Ureter (tissue), 1 donor: ENCODE measurements around the gene ILF3. TPM values are rescaled to one million over a fixed set of nuclear protein-coding genes. Genes with fewer than 3 reads are reported as not detected.
A peak's percentile ranks its signal among the peaks of the same experiment; 100 is the strongest.

Experiments
- DNase-seq: peaks from one replicate; pipeline ENCODE4 v3.0.0-alpha.2; 2020; ENCODE audit warnings: low spot score
- total RNA-seq: library from RNA; stranded (reverse); gene quantifications from one replicate; pipeline ENCODE4 v1.2.4, GENCODE V29; 2023
- donor health status: DM: yes; HTN: yes; CAD: no.

The ILF3 gene
- total RNA-seq: 331 TPM

DNA sequence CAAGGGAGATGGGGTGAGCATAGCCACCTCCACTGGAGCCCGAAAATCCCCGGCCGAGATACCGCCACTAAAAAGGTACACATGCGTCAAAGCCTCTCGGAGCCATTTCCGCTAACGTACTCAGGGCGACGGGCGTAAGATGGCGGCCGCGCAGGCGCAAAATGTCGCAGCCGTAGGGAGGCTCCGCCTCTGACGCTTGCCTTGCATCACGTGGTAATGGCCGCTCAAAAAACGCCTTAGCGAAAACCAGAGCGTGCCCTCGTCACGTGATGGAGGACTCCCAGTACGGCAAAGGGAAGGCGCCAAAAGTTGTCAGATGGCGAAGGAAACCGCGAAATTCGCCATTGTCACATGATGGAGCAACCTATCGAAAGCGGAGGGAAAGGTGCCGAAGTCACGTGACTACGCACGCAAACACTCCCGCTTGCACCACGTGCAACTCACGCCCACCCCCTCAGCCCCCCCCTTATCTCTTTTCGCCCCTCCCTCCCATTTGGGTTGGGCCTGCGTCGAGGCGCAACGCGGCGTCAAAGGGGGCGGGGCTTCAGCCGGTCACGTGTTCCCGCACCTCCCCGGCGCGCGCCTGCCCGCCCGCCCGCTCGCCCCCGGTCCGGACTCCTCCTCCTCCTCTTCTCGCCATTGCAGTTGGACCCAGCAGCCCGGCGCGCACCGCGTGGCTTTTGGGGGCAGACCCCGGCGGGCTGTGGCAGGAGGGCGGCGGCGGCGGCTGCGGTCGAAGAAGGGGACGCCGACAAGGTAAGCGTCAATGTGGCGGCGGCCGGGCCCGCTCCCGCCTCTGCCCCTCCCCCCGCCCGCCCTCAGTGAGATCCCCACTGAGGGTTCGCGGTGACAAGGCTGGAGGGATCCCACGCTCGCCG lies at the start of gene ILF3:
Gene ILF3 (plus strand): TSS at position 615 of the 878 bp plus-strand sequence. CDS start 16,260 bp downstream, outside the sequence.
- peak; percentile 100 for DNase-seq

DNA sequence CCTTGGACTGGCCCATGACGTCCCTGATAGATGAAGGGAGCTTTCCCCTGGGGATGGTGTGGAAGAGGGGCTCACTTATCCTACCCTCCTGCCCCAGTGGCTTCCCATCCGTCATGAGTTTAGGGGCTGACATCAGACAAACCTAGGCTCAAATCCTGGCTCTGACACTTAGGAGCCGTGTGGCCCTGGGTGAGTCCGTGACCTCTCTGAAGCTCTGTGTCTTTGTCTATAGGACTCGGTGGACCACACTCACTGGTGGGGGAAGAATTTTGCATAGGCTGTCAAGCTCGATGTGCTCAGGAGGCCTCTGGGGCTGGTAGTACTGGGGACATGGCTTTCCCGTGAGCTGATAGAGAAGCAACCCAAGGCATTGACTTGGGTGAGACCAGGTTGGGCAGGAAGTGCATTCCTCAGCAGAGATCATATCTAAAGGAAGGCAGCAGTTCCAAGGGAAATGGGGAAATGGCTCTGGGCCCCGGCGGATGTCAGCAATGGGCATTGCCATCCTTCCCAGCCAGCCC lies 49.6 kb upstream of the ILF3 start:
- DNase-seq: peak; percentile 60

DNA sequence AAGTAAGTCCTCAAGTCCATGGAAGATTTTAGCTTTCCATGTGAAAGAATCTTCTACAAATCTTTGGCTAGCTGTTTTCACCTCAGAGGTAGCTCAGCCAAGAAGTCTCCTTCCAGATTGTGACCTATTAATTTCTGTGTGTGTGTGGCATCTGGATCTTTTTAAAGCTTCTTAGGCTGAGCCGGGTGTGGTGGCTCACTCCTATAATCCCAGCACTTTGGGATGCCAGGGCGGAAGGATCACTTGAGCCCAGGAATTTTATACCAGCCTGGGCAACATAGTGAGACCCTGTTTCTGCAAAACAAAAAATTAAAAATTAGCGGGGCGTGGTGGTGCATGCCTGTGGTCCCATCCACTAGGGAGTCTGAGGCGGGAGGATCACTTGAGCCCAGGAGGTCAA lies 42.2 kb upstream of the ILF3 start:
- no peak for DNase-seq

DNA sequence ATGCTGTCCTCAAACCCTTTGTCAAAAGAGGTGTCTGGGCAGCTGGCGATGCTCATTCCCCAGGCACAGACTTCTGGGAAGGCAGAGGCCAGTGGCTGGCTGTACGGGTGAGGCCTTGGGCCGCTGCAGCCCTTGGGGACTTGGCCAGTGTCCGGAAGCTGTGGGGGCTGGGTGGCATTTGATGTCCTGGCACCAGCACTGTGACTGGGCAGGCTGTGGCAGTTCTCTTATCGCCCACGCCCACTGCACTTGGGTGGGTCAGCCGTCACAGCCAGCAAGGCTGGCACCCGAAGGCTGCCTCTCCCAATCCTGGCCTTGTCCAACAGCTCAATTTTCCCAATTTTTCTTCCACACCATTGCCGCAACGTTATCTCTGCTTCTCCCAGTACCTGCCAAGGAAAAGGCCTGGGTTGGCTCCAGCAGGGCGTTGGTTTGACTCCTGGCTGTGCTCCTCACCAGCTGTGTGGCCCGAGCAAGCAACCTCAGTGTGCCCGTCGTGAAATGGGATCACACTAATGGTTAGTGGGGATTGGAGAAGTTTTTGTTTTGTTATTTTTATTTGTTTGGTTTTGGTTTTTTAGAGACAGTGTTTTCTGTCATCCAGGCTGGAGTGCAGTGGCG lies 41.5 kb upstream of the ILF3 start:
- peak; percentile 75 for DNase-seq

DNA sequence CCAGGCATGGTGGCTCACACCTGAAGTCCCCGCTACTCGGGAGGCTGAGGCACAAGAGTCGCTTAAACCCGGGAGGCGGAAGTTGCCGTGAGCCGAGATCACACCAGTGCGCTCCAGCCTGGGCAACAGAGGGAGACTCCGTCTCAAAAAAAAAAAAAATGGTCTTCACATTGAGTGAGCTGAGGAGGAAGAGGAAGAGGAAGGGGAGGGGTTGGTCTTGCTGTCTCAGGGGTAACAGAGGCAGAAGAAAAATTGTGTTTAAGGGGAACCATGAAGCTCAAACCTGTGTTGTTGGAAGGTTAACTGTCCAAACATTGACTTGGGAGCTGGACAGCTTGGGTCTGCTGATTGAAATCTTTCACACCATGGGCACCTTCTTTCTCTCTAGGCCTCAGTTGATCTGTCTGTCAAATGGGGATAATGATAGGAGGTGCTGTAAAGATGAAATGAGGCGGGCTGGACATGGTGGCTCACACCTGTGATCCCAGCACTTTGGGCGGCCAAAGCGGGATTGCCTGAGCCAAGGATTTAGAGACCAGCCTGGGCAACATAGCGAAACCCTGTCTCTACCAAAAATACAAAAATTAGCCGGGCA lies 38.6 kb upstream of the ILF3 start:
- DNase-seq: no peak

DNA sequence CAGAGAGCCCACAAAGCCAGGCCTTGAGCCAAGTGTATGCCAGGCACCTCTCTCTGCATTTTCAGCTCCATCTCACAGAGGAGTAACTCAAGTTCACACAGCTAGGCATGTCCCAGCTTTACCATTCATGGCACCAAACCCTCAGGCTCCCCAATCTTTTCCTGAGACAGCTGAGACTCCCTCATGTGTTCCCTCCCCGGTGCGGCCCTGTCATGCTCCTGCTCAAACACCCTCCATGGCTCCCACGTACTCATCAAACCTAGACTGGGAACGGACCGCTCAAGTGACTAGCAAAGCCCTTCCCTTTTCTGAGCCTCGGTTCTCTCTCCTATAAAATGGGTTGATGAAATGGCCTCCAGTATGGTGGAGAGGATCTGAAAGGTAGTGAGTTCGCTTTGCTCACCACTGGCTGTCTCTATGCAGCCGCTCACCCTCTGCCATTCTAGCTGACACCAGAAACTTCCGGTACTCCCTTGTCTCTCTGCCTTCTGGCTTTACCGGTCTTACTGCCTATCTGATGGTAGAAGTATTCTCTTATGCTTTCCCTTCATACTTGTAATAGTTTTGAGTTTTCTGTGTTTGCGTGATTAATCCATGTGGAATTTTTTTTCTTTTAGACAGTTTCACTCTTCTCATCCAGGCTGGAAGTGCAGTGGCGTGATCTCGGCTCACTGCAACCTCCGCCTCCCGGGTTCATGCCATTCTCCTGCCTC lies 36.6 kb upstream of the ILF3 start:
- DNase-seq: peak; percentile 53

DNA sequence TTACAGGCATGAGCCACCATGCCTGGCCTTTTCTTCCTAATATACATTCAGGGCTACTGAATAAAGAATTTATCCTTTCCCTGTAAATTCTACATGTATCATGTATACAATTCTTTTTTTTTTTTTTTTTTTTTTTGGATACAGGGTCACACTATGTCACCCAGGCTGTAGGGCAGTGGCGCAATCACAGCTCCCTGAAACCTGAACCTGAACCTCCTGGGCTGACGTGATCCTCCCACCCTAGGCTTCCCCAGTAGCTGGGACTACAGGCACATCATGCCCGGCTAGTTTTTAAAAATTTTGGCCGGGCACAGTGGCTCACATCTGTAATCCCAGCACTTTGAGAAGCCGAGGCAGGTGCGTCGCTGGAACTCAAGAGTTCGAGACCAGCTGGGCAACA lies 35.3 kb upstream of the ILF3 start:
- DNase-seq: no peak

DNA sequence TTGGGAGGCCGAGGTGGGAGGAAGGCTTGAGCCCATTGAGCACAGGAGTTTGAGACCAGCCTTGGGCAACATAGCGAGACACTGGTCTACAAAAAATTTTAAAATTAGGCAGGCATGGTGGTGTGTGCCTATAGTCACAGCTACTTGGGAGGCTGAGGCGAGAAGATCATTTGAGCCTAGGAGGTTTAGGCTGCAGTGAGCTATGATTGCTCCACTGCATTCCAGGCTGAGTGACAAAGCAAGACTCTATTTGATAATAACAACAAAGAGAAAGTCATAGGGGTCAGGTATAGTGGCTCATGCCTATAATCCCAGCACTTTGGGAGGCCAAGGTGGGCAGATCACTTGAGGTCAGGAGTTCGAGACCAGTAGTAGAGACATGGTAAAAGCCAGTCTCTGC lies 33.4 kb upstream of the ILF3 start:
- no peak for DNase-seq

DNA sequence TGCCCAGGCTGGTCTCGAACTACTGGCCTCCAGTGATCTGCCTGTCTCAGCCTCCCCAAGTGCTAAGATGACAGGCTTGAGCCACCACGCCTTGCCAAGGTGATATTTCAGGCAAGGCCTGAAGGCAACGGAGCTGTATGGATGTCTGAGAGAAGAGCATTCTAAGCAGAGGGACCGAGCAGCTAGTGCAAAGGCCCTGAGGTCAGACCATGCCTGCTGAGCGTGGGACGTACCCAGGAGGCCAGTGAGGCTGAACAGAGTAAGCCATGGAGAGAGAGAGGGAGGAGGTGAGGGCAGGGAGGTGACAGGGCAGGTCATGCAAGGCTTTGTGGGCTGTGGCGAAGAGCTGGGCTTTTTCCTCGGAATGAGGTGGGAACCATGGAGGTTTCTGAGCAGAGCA lies 32.2 kb upstream of the ILF3 start:
- DNase-seq: no peak

DNA sequence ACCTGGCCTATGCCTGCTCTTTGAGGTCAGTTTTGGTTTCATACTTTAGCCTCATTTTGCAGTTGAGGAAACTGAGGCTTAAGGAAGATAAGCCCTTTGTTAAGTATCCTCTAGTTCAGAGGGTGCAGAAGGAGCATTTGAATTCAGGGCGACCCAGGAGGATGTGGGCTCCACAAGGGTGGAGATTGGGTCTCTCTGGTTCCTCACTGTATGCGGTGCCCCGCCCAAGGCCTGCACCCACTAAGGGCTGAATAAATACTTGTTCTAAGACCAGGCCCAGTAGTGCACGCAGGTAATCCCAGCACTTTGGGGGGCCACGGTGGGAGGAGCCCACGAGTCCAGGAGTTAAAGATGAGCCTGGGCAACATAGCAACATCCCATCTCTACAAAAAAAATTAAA lies 29.6 kb upstream of the ILF3 start:
- DNase-seq: no peak

DNA sequence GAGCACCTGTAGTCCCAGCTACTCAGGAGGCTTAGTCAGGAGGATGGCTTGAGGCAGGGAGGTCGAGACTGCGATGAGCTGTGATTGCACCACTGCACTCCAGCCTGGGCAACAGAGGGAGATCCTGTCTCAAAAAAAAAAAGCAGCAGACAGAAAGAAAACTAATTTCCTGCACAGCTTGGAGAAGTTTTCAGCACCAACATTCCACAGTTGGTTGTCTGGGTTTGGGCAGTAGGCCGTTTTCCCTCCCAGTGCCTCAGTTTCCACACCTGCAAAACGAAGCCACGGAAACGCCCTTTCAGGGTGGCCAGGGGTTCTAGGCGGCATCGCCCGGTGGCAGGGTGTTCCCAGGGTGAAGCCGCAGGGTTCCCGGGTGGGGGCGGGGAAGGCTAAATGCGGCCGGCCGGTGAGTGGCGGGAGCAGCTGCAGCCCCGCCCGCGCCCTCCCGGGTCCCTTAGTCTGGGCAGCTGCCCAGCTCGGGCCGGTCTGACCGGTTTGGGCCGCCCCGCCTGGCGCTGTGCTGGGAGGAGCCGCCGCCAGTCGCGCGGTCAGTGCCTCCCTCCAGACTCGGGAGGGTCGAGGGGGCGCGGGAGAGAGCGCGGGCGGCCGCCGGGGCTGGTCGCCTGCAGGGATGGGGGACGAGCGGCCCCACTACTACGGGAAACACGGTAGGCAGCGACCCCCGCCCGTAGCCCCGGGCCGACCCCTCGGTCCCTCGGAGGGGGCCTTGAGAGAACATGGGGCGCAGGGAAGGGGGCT lies 29.0 kb upstream of the ILF3 start, which contains the start of gene SLC44A2:
Gene SLC44A2 (plus strand): TSS at position 551 of the 759 bp plus-strand sequence. CDS start 81 bp downstream, at position 632.
- peak; percentile 90 for DNase-seq

DNA sequence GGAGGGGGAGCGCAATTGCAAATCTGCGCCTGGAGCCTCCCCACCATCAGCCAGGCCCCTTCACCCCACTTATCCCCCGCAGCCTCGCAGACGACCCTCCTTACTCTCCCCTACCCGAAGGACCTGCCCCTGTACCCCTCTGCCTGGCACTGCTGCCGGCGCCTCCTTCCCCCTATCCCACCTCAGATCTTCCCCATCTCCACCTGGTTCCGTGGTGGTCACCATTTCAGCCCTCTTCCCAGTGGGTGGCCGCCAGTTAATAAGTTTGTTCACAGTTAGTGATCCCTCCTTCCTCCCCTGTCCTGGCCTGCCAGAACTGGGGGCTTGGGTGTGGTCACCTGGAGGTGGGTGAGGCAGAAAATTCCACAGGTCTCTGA lies 28.4 kb upstream of the ILF3 start:
- no peak for DNase-seq

DNA sequence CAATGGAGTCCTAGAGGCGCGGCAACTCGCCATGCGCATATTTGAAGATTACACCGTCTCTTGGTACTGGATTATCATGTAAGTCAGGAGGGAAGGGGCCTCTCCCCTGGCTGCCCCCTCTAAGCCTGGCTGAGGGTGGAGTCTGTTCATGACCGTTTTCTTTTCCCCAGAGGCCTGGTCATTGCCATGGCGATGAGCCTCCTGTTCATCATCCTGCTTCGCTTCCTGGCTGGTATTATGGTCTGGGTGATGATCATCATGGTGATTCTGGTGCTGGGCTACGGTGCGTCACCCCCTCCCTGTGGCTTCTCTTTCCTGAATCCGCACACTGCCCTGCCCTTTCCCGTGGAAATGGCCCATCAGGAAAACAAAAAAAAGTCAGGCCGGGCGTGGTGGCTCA lies 22.3 kb upstream of the ILF3 start:
- DNase-seq: no peak

DNA sequence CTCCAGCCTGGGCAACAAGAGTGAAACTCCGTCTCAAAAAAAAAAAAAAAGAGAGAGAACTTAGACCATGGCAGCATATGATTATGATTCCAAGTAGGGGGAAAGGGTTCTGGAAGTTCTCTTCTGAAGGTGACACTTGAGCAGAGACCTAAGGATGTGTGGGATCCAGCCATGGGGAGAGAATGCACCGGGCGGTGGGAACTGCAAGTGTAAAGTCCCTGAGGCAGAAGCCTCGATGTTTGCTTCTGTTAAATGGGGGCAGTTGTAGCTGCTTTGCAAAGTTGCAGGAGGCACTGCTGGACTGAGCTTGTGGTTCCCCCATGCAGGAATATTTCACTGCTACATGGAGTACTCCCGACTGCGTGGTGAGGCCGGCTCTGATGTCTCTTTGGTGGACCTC lies 19.7 kb upstream of the ILF3 start:
- DNase-seq: no peak

DNA sequence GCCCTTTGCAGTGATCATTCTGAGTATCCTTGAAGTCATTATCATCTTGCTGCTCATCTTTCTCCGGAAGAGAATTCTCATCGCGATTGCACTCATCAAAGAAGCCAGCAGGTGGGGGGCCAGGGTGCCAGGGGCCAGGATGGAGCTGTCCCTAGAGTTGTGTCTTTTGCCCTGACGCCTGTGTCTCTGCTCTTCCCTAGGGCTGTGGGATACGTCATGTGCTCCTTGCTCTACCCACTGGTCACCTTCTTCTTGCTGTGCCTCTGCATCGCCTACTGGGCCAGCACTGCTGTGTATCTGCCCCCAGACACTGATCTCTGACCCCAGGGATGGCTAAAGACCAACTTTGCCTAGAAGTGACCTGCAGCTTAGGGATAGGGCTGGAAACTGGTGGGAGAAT lies 19.2 kb upstream of the ILF3 start:
- DNase-seq: no peak

DNA sequence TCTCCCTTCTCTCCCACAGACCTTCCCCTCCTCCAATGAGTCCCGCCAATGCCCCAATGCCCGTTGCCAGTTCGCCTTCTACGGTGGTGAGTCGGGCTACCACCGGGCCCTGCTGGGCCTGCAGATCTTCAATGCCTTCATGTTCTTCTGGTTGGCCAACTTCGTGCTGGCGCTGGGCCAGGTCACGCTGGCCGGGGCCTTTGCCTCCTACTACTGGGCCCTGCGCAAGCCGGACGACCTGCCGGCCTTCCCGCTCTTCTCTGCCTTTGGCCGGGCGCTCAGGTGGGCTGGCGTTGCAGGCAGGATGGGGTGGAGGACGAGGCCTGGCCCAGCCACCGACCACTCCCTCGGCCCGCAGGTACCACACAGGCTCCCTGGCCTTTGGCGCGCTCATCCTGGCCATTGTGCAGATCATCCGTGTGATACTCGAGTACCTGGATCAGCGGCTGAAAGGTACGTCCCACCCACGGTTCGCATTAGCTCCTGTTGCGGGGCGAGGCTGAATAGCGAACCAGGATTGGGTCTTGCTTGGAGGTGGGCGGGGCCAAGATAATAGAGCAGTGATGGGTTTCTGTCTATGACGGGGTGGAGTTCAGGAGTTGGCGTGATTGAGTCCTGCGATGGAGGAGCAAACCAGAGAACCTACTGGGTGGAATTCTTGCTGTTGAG lies 17.7 kb upstream of the ILF3 start:
- DNase-seq: no peak

DNA sequence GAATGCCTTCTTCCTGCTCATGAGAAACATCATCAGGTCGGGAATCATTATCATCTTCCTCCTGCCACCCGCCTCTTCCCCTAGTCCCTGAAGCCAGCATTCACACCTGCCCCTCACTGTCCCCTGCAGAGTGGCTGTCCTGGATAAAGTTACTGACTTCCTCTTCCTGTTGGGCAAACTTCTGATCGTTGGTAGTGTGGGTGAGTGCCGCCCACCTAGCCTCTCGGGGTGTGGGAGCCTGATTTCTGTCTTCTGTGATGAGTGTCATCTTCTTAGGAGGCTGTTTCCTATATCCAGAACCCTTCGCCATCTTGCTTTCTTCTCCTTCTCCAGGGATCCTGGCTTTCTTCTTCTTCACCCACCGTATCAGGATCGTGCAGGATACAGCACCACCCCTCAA lies 16.3 kb upstream of the ILF3 start:
- no peak for DNase-seq

DNA sequence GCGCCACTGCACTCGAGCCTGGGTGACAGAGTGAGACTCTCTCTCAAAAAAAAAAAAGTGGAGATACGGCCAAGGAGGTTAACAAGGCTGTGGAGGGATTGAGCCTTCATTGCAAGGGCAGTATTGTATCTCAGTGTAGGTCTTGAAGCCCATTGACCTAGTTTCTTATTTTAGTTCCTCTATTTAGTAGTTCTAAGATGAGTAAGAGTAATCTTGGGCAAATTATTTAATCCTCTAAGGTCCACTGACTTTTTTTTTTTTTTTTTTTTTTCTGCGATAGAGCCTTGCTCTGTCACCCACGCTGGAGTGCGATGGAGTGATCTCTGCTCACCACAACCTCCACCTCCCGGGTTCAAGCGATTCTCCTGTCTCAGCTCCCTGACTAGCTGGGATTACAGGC lies 14.3 kb upstream of the ILF3 start:
- DNase-seq: no peak

DNA sequence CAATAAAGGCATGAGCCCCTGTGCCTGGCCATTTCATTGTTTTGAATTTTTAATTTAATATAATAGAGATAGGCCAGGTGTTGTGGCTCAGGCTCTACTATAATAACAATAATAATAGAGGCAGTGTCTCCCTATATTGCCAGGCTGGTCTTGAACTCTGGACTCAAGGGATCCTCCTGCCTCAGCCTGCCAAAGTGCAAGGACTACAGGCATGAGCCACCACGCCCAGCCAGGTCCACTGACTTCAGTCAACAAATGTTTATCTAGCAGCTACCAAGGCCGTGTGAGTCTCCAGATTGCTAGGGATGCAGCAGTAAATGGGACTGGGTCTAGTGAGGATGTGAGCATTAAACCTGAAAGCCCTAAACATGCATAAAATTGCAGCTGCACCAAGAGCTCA lies 13.8 kb upstream of the ILF3 start:
- no peak for DNase-seq

DNA sequence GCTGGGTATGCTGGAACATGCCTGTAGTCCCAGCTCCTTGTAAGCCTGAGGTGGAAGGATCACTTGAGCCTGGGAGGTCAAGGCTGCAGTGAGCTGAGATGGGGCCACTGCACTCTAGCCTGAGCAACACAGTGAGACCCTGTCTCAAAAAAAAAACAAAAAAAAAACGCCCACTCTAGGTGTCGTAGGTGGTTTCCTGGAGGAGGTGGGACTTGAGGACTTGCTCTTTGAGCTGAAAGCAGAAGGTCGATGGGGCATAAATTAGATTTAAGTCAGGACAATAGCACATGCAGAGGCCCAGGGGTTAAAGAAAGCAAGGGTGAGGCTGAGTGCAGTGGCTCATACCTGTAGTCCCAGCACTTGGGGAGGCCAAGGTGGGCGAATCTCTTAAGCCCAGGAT lies 12.9 kb upstream of the ILF3 start:
- DNase-seq: no peak
